Calu3 (cell line): ENCODE data around the gene CCT8. TPM values are rescaled to one million over a fixed set of nuclear protein-coding genes. Genes with fewer than 3 reads are reported as not detected.

ENCODE experiments used
- BruUV-seq: library from RNA; stranded (reverse); fragments of 400-500 nt; replicated peaks from 2 replicates; lab custom pipeline; 2021; lab: Mats Ljungman, UMichigan
- CTCF ChIA-PET: fragments of 300-600 bp; sonication (Branson Sonifier 250); formaldehyde crosslinking; loops from one replicate; lab custom pipeline; 2022; ENCODE audit warnings: antibody characterized with exemption; lab: Charles Lee
- DNase-seq: peaks from one replicate; pipeline ENCODE4 v3.0.0; 2022
- H3K27ac Mint-ChIP-seq: one replicate; pipeline ENCODE4 v1.8.0; 2022; ENCODE audit warnings: mixed read lengths; ENCODE audit not compliant: unreplicated experiment
- H3K27me3 Mint-ChIP-seq: one replicate; pipeline ENCODE4 v1.8.0; 2022; ENCODE audit warnings: mixed read lengths; ENCODE audit not compliant: unreplicated experiment
- H3K36me3 Mint-ChIP-seq: one replicate; pipeline ENCODE4 v1.8.0; 2022; ENCODE audit warnings: mild to moderate bottlenecking, moderate library complexity, mixed read lengths; ENCODE audit not compliant: insufficient read depth, unreplicated experiment
- H3K4me1 Mint-ChIP-seq: one replicate; pipeline ENCODE4 v1.8.0; 2022; ENCODE audit warnings: mild to moderate bottlenecking, low read depth, mixed read lengths; ENCODE audit not compliant: unreplicated experiment
- H3K4me3 Mint-ChIP-seq: one replicate; pipeline ENCODE4 v1.8.0; 2022; ENCODE audit warnings: mild to moderate bottlenecking, low read depth, moderate library complexity, mixed read lengths; ENCODE audit not compliant: unreplicated experiment
- H3K9me3 Mint-ChIP-seq: one replicate; pipeline ENCODE4 v1.8.0; 2022; ENCODE audit warnings: low read depth, mixed read lengths; ENCODE audit not compliant: unreplicated experiment
- CTCF ChIP-seq: fragments of 200-600 bp; IDR thresholded peaks from one replicate; pipeline ENCODE4 v1.8.0; 2022; ENCODE audit warnings: antibody characterized with exemption; ENCODE audit not compliant: unreplicated experiment
- intact Hi-C: fragments of 100-400 bp; cut with micrococcal nuclease; formaldehyde crosslinking; loops from one replicate; pipeline ENCODE4 v1.10.0; 2022; ENCODE audit not compliant: unreplicated experiment
- total RNA-seq: library from RNA; stranded (reverse); gene quantifications from 2 replicates; pipeline ENCODE4 v1.2.3, GENCODE V29; 2022

The CCT8 gene
- total RNA-seq, 1 experiment from 2014 or later, result 198 TPM

GRCh38 chr21:29007135-29007534 is 66.3 kb downstream of the CCT8 start:
- Mint-ChIP-seq H3K36me3 (peaks cover 7% of the 10 kb centered on the region), H3K27me3 (no peaks in the 10 kb centered on the region), H3K9me3 (no peaks in the 10 kb centered on the region), H3K27ac (no peak overlapping the region), H3K4me3 (no peak overlapping the region), H3K4me1 (no peaks in the 10 kb centered on the region)
- CTCF ChIA-PET, result no interaction called here
- BruUV-seq, result no TSS peak
- no peak for DNase-seq
- intact Hi-C loops, result no loop called here
- no peak for TF ChIP-seq CTCF

Other genes starting within 250 kb of the CCT8 start
- 15.4 and 16.7 TPM in 2 replicates for gene LTN1, start 80.8 kb downstream of the CCT8 start, total RNA-seq
- 14.7 and 17.3 TPM in 2 replicates for gene RWDD2B, start 54.3 kb downstream of the CCT8 start, total RNA-seq
- gene USP16, start 49.0 kb downstream of the CCT8 start, total RNA-seq, result 19.5 and 21.7 TPM in 2 replicates
- 2.3 and 2.7 TPM in 2 replicates for gene MAP3K7CL, start 57.0 kb upstream of the CCT8 start, total RNA-seq
- 78.8 and 80.2 TPM in 2 replicates for gene BACH1, start 225.3 kb upstream of the CCT8 start, total RNA-seq